Transverse colon (tissue), 4 donors: ENCODE results near the gene MEF2D. TPM values are rescaled to one million over a fixed set of nuclear protein-coding genes. Genes with fewer than 3 reads are reported as not detected.

Experiments
- DNase-seq: peaks from one replicate; pipeline ENCODE4 v3.0.0-alpha.2; 2019
- H3K27ac ChIP-seq, 4 donors: fragments of 200-600 bp; sonication (generic); 2 replicates each; pipeline ENCODE4 v1.5.1; 2016 to 2018; ENCODE audit warnings: inconsistent platforms in 4 of 4
- H3K27me3 ChIP-seq: fragments of 200-600 bp; sonication (generic); 2 replicates; pipeline ENCODE4 v1.5.1; 2017; ENCODE audit warnings: inconsistent platforms
- H3K36me3 ChIP-seq, 4 donors: fragments of 200-600 bp; sonication (generic); 2 replicates each; pipeline ENCODE4 v1.5.1; 2017 to 2019; ENCODE audit warnings: inconsistent platforms in 4 of 4
- H3K4me1 ChIP-seq, 4 donors: fragments of 200-600 bp; sonication (generic); 2 replicates each; pipeline ENCODE4 v1.5.1; 2017 to 2020; ENCODE audit warnings: inconsistent platforms in 4 of 4
- H3K4me3 ChIP-seq, 4 donors: fragments of 200-600 bp; sonication (generic); 1 replicate in 1 of 4; 2 replicates in 3 of 4; pipeline versions ENCODE4 v1.5.1 to v1.6.1; 2017 to 2019; ENCODE audit warnings: inconsistent platforms in 4 of 4
- H3K9me3 ChIP-seq, 2 donors: fragments of 200-600 bp; sonication (generic); 2 replicates each; pipeline ENCODE4 v1.5.1; 2017 to 2019; ENCODE audit warnings: inconsistent platforms in 2 of 2
- CTCF ChIP-seq, 5 experiments: fragments of 200-600 bp in 3 of 5; fragments of 450-650 bp in 2 of 5; sonication (generic) in 3 of 5; IDR thresholded peaks; 1 replicate in 2 of 5; 2 replicates in 3 of 5; pipeline ENCODE4 v1.5.1; 2016 to 2017; ENCODE audit warnings: antibody characterized with exemption in 5 of 5, inconsistent platforms in 3 of 5, mild to moderate bottlenecking in 2 of 5, moderate library complexity in 1 of 5
- EP300 ChIP-seq: sonication (generic); formaldehyde crosslinking; IDR thresholded peaks from one replicate; pipeline ENCODE4 v1.6.1; 2017; ENCODE audit warnings: antibody characterized with exemption, low read depth
- POLR2A ChIP-seq: fragments of 450-650 bp; IDR thresholded peaks from one replicate; pipeline ENCODE4 v1.6.1; 2016; ENCODE audit warnings: antibody characterized with exemption, mild to moderate bottlenecking, moderate library complexity
- POLR2AphosphoS5 ChIP-seq, 3 donors: sonication (generic); formaldehyde crosslinking; IDR thresholded peaks; one replicate each; pipeline ENCODE4 v1.6.1; 2016; ENCODE audit warnings: antibody characterized with exemption in 3 of 3
- WGBS, 2 donors: methylation state at CpG; one replicate each; pipeline ENCODE4 v1.1.5; 2018; ENCODE audit warnings: low coverage in 1 of 2; 5-methylcytosine and 5-hydroxymethylcytosine counted together
- in situ Hi-C, 4 donors: fragments of 200-750 bp; cut with MboI; loops; one replicate each; pipeline versions ENCODE4 v1.15.0 to v1.15.1; 2017; ENCODE audit warnings: low sequenced_read_pairs in 3 of 4, low pct_ligation_motif_present in 1 of 4, low pct_unique_long_range_greater_than_20kb in 1 of 4
- intact Hi-C: fragments of 100-400 bp; cut with DNase I; formaldehyde crosslinking; loops from one replicate; pipeline ENCODE4 v1.15.1; 2023; ENCODE audit warnings: low total_unique reads
- total RNA-seq, 4 donors: library from RNA; depleted of rRNA; stranded (reverse); fragments of >200 nt; gene quantifications; one replicate each; pipeline ENCODE4 v1.1.0, GENCODE V29; 2016

The MEF2D gene
- total RNA-seq, 4 donors from 2014 or later = 26.1 to 200 (median 85.7) TPM

- Histone ChIP-seq H3K9me3 (no peaks in the 10 kb centered on the region), H3K4me3 (no peak overlapping the region), H3K4me1 (no peaks in the 10 kb centered on the region), H3K27ac (no peak overlapping the region), H3K36me3 (no peaks in the 10 kb centered on the region), H3K27me3 (no peaks in the 10 kb centered on the region)
- TF ChIP-seq EP300 (no peak), POLR2AphosphoS5 (IDR thresholded peaks at IDR 0.05) (no peak)
- DNase-seq = no peak
- intact Hi-C loops (no loop called here), in situ Hi-C loops (no loop called here)
- WGBS, 2 donors = 98% methylated on average over 9 of the region's 9 CpGs; no CpG with 5 or more reads in 1 of the 2 donors
Observed at GRCh38 chr1:156547982-156548381, 47.4 kb upstream of the MEF2D start.

GRCh38 chr1:156547434-156547833, 46.9 kb upstream of the MEF2D start:
- no peaks in the 10 kb centered on the region for H3K9me3 ChIP-seq
- H3K4me1 ChIP-seq = no peaks in the 10 kb centered on the region
- no peaks in the 10 kb centered on the region for H3K36me3 ChIP-seq
- TF ChIP-seq POLR2AphosphoS5 (IDR thresholded peaks at IDR 0.05) (no peak), POLR2A (no peak), EP300 (no peak), CTCF (IDR thresholded peaks at IDR 0.05) (no peak)
- WGBS, 2 donors = 86 to 99% methylated on average over 1 to 4 of the region's 4 CpGs
- intact Hi-C loops (no loop called here), in situ Hi-C loops (no loop called here)
- DNase-seq = no peak
- no peaks in the 10 kb centered on the region for H3K27me3 ChIP-seq
- no peak overlapping the region for H3K4me3 ChIP-seq
- no peak overlapping the region for H3K27ac ChIP-seq

GRCh38 chr1:156546267-156546666, 45.7 kb upstream of the MEF2D start:
- no peaks in the 10 kb centered on the region for H3K9me3 ChIP-seq
- WGBS, 2 donors = 98% methylated on average over 3 of the region's 3 CpGs; no CpG with 5 or more reads in 1 of the 2 donors
- TF ChIP-seq POLR2A (no peak), POLR2AphosphoS5 (IDR thresholded peaks at IDR 0.05) (no peak), CTCF (IDR thresholded peaks at IDR 0.05) (no peak), EP300 (no peak)
- no peaks in the 10 kb centered on the region for H3K27me3 ChIP-seq
- DNase-seq = no peak
- no peaks in the 10 kb centered on the region for H3K4me1 ChIP-seq
- no peaks in the 10 kb centered on the region for H3K36me3 ChIP-seq
- in situ Hi-C loops = no loop called here
- intact Hi-C loops = no loop called here
- no peak overlapping the region for H3K27ac ChIP-seq
- no peak overlapping the region for H3K4me3 ChIP-seq

- Histone ChIP-seq H3K27me3 (no peaks in the 10 kb centered on the region), H3K4me1 (no peaks in the 10 kb centered on the region), H3K4me3 (no peak overlapping the region), H3K27ac (no peak overlapping the region), H3K9me3 (no peaks in the 10 kb centered on the region), H3K36me3 (no peaks in the 10 kb centered on the region)
- WGBS, 2 donors = 98% methylated on average over 3 of the region's 3 CpGs; no CpG with 5 or more reads in 1 of the 2 donors
- no peak for TF ChIP-seq POLR2AphosphoS5 (IDR thresholded peaks at IDR 0.05)
- TF ChIP-seq CTCF (IDR thresholded peaks at IDR 0.05) = no peak
- no peak for TF ChIP-seq EP300
- TF ChIP-seq POLR2A = no peak
- in situ Hi-C loops = no loop called here
- no peak for DNase-seq
- intact Hi-C loops = no loop called here
Observed at GRCh38 chr1:156544592-156545102, 44.1 kb upstream of the MEF2D start.

- H3K4me1 ChIP-seq = no peaks in the 10 kb centered on the region
- DNase-seq = no peak
- no peak overlapping the region for H3K27ac ChIP-seq
- H3K27me3 ChIP-seq = no peaks in the 10 kb centered on the region
- no peaks in the 10 kb centered on the region for H3K36me3 ChIP-seq
- no peaks in the 10 kb centered on the region for H3K9me3 ChIP-seq
- H3K4me3 ChIP-seq = no peak overlapping the region
- intact Hi-C loops = no loop called here
- 83 to 92% methylated on average over 1 of the region's 1 CpG for WGBS, 2 donors
- in situ Hi-C loops = no loop called here
- TF ChIP-seq POLR2AphosphoS5 (IDR thresholded peaks at IDR 0.05) = no peak
- TF ChIP-seq CTCF (IDR thresholded peaks at IDR 0.05) = no peak
- no peak for TF ChIP-seq EP300
- TF ChIP-seq POLR2A = no peak
Observed at GRCh38 chr1:156543066-156543465, 42.5 kb upstream of the MEF2D start.
